Stimulated activated CD8-positive, alpha-beta memory T cell treated with anti-CD3 and anti-CD28 coated beads, Interleukin-12 subunit alpha, Interleukin-12 subunit beta, amount 100 ng/mL, for 1 hour (primary cell): ENCODE measurements around the gene MLLT1.

Experiments used
- DNase-seq: peaks from one replicate; pipeline ENCODE4 v3.0.0-alpha.2; 2020; ENCODE audit warnings: low read depth

Gene MLLT1

GRCh38 chr19:6220385-6221191, 59.2 kb downstream of the MLLT1 start:
- DNase-seq: no peak

- DNase-seq: no peak
Measured at GRCh38 chr19:6219586-6220290, 60.0 kb downstream of the MLLT1 start.

- DNase-seq: no peak
Measured at GRCh38 chr19:6219147-6219525, 60.6 kb downstream of the MLLT1 start.

GRCh38 chr19:6218491-6219146, 61.2 kb downstream of the MLLT1 start:
- peak; percentile 73 for DNase-seq

GRCh38 chr19:6217752-6218334, 61.9 kb downstream of the MLLT1 start:
- DNase-seq: no peak

- no peak for DNase-seq
Measured at GRCh38 chr19:6216996-6217751, 62.6 kb downstream of the MLLT1 start.

GRCh38 chr19:6216236-6216995, 63.4 kb downstream of the MLLT1 start:
- DNase-seq: no peak

GRCh38 chr19:6215701-6216235, 64.0 kb downstream of the MLLT1 start:
- DNase-seq: no peak

GRCh38 chr19:6214881-6215541, 64.8 kb downstream of the MLLT1 start:
- DNase-seq: no peak

- DNase-seq: no peak
Measured at GRCh38 chr19:6213696-6214641, 65.8 kb downstream of the MLLT1 start.

GRCh38 chr19:6213266-6213595, 66.5 kb downstream of the MLLT1 start:
- DNase-seq: no peak

- DNase-seq: no peak
Measured at GRCh38 chr19:6212403-6213265, 67.1 kb downstream of the MLLT1 start.

- DNase-seq: no peak
Measured at GRCh38 chr19:6211632-6212402, 68.0 kb downstream of the MLLT1 start.

GRCh38 chr19:6210721-6211600, 68.8 kb downstream of the MLLT1 start:
- DNase-seq: no peak

GRCh38 chr19:6210091-6210490, 69.7 kb downstream of the MLLT1 start:
- DNase-seq: no peak

- no peak for DNase-seq
Measured at GRCh38 chr19:6209680-6210079, 70.1 kb downstream of the MLLT1 start.

GRCh38 chr19:6209233-6209632, 70.5 kb downstream of the MLLT1 start:
- no peak for DNase-seq
